GM06990 (cell line): Measurements from ENCODE around the gene EXPH5.

Experiments
- DNase-seq: peaks from one replicate; pipeline ENCODE4 v3.0.0-alpha.2; 2011; ENCODE audit not compliant: insufficient read length; ENCODE audit errors: extremely low read depth
- H3K27me3 ChIP-seq: replicated peaks from 2 replicates; pipeline ENCODE4 v1.6.0; 2011; ENCODE audit warnings: low read length; ENCODE audit not compliant: control insufficient read depth, insufficient read depth
- H3K36me3 ChIP-seq: 2 replicates; pipeline ENCODE4 v1.5.1; 2011; ENCODE audit warnings: low read length; ENCODE audit not compliant: control insufficient read depth, insufficient read depth
- H3K4me3 ChIP-seq: replicated peaks from 2 replicates; pipeline ENCODE4 v1.5.1; 2011; ENCODE audit warnings: low read depth, mild to moderate bottlenecking, control low read depth, low read length
- TF ChIP-seq, protein P1 (sequence below): IDR thresholded peaks from 2 replicates; pipeline ENCODE4 v1.5.1; 2011; ENCODE audit warnings: low read length, control low read depth, mild to moderate bottlenecking, inconsistent platforms; ENCODE audit not compliant: insufficient read depth, poor library complexity, severe bottlenecking

Gene EXPH5

DNA sequence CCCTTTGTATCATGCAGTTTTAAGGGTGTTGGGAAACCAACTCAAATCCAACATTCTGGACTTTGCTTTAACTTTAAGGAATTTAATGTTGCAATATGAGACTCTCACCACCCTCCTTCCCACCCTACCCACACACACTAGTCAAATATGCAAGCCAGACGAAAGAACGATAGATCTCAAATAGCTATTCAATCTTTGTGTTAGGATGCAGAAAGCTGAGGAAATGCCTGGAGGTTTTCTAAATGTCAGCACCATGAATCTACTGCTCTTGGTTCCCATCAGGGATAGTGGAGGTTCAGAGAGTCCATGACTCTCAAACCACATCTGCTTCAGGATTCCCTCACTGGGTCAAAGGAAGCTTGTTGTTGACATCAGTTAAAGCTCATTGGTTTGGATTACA, 33.7 kb downstream of the EXPH5 start:
- TF ChIP-seq, protein P1, sequence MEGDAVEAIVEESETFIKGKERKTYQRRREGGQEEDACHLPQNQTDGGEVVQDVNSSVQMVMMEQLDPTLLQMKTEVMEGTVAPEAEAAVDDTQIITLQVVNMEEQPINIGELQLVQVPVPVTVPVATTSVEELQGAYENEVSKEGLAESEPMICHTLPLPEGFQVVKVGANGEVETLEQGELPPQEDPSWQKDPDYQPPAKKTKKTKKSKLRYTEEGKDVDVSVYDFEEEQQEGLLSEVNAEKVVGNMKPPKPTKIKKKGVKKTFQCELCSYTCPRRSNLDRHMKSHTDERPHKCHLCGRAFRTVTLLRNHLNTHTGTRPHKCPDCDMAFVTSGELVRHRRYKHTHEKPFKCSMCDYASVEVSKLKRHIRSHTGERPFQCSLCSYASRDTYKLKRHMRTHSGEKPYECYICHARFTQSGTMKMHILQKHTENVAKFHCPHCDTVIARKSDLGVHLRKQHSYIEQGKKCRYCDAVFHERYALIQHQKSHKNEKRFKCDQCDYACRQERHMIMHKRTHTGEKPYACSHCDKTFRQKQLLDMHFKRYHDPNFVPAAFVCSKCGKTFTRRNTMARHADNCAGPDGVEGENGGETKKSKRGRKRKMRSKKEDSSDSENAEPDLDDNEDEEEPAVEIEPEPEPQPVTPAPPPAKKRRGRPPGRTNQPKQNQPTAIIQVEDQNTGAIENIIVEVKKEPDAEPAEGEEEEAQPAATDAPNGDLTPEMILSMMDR, result no peak
- Histone ChIP-seq H3K4me3 (no peak overlapping the region), H3K27me3 (no peaks in the 10 kb centered on the region), H3K36me3 (no peaks in the 10 kb centered on the region)
- no peak for DNase-seq

DNA sequence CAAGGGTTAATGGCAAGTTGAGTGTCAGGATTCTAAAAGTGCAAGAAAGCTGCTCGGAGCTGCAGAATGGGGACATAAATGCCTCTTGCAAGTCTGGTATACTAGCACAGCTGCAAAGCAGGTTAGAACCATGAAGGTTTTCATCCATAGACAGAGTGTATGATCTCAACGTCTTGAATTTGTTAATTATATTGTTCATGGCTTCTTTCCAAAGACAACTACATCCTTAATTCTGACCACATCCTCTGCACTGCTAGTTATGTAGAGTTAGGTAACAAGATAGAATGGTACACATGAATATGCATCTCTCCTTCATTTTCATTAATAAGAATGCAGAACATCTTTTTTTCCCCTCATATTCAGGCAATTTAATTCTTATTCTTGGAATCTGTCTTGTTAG, 34.2 kb downstream of the EXPH5 start:
- TF ChIP-seq, protein P1, result no peak
- no peak for DNase-seq
- H3K36me3 ChIP-seq, result no peaks in the 10 kb centered on the region
- H3K4me3 ChIP-seq, result no peak overlapping the region
- H3K27me3 ChIP-seq, result no peaks in the 10 kb centered on the region

DNA sequence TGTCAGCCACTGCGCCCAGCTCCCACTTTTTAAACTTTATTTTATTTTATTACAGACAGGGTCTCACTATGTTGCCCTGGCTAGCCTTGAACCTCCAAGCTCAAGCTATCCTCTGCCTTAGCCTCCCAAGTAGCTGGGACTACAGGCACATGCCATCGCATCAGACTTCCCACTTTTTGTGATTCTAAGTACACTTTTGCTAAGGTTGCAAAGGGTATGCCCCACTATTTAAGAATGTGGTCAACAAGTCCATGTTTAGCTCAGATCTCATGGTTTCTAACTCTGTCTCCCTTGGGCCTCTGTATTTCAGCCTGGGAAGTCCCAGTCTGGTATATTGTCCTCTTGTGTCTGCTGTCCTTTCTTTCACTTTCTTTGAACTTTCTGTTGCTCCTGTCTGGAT, 35.3 kb downstream of the EXPH5 start:
- no peak for DNase-seq
- Histone ChIP-seq H3K4me3 (no peak overlapping the region), H3K36me3 (no peaks in the 10 kb centered on the region), H3K27me3 (no peaks in the 10 kb centered on the region)
- TF ChIP-seq, protein P1, result no peak

DNA sequence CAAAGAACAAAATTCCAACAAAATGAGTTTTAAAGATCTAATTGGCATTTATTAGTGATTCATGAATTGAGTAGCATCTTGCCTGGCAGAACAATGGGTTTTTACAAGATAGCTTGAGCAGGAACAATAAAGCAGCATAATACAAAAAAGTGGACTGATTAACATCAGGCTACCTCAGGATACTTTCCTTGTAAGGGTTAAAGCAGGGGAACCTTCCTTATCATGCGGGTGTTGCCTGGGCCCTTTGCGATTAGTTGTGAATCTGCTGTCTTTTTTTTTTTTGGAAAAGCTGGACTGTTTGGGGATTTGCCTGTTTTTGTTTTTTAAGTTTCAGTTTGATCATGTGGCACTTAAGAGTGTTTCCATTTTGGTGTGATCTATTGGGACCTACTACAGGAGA, 37.5 kb downstream of the EXPH5 start:
- no peaks in the 10 kb centered on the region for H3K27me3 ChIP-seq
- no peaks in the 10 kb centered on the region for H3K36me3 ChIP-seq
- TF ChIP-seq, protein P1, result no peak
- DNase-seq, result no peak
- no peak overlapping the region for H3K4me3 ChIP-seq

DNA sequence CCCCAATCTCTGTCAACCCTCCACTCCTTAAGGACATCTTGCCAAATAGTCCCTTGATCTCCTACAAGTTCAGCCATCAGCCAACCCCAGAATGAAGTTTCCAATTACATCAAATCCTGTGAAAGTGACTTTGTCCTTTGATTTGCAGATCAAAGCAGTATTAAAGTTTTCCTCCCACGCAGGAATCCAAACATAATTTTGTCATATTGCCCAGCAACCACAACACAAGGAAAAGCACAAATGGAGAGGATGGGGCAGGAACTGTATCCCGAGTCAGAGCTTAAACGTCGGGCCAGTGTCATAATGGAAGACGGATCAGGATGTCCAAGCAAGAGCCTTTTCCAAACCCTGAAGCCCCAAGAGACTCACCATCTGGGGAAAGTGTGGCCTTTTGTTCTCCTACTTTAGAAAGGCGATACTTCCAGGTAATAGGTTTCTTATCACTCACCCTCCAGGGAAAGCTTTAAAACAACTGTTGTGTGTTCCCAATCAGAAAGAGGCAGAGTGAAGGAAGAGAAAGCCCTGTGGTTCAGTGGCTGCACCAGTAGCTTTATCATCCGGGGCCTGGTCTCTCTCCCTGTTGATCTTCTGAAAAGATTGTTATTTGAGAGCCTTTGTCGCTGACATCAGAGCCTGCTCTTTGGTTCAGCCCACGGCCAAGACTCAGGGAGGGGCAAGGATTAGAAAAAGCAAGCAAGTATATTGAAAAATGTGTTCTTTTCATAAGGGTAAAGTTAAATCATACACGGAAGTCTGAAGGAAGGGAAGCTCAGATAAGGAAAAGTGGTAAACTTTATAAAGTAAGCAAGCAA, 41.7 kb downstream of the EXPH5 start:
- Histone ChIP-seq H3K36me3 (no peaks in the 10 kb centered on the region), H3K4me3 (no peak overlapping the region), H3K27me3 (no peaks in the 10 kb centered on the region)
- TF ChIP-seq, protein P1, result no peak
- no peak for DNase-seq
